Left cardiac atrium (tissue), 4 donors: Measurements from ENCODE around the gene EIF2B2. TPM values are rescaled to one million over a fixed set of nuclear protein-coding genes. Genes with fewer than 3 reads are reported as not detected.

ENCODE experiments used
- ATAC-seq, 2 donors: fragments of 200-7000 bp; cut with Tn5 transposase; one replicate each; pipeline ENCODE4 v1.9.1; 2020; ENCODE audit warnings: mild to moderate bottlenecking in 2 of 2, moderate library complexity in 2 of 2
- DNase-seq: peaks from one replicate; pipeline ENCODE4 v3.0.0-alpha.2; 2020
- intact Hi-C, 2 donors: fragments of 100-400 bp; cut with DNase I; formaldehyde crosslinking; loops; one replicate each; pipeline versions ENCODE4 v1.14.1 to v1.15.1; 2022 to 2023
- total RNA-seq, 2 donors: library from RNA; stranded (reverse); fragmentation: NEBNext Ultra II Directional; extraction: Animal tissue kit (Norgen Biotek cat#: 25700); gene quantifications; one replicate each; pipeline ENCODE4 v1.2.1, GENCODE V29; 2021
- donor health status: DM: no; HTN: yes; CAD: no.
- donor health status: DM: no; HTN: yes; CAD: no; lungs with severe emphysema.
- donor health status: DM: yes; HTN: yes; CAD: no.
- donor health status: Dilated cardiomyopathy.

EIF2B2 gene
- total RNA-seq, 2 donors from 2014 or later: 27.8 to 30.3 TPM

DNA sequence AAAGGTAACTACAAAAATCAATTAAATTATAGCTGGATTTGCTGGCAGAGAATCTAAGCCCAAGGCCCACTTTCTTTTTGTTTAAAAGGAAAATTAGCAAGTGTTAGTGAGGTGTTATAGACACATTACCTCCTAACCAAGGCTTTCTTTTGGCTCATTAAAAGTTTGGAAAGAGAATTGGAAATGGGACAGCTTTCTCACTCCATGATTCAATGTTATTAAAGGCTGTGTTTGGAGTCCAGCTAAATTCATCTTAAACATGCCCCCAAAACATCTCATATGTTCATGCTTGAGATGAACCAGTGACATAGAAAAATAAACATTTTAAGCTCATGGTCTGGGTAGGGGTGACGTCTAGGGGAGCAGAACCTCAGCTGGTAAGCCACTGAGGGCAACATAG lies 33.9 kb upstream of the EIF2B2 start:
- no peak for ATAC-seq
- intact Hi-C loops: no loop called here
- no peak for DNase-seq

GRCh38 chr14:74973003-74973653 lies 29.6 kb upstream of the EIF2B2 start:
- intact Hi-C loops: no loop called here
- DNase-seq (peak; percentile 84), ATAC-seq (peak; percentile 67 to 79)

DNA sequence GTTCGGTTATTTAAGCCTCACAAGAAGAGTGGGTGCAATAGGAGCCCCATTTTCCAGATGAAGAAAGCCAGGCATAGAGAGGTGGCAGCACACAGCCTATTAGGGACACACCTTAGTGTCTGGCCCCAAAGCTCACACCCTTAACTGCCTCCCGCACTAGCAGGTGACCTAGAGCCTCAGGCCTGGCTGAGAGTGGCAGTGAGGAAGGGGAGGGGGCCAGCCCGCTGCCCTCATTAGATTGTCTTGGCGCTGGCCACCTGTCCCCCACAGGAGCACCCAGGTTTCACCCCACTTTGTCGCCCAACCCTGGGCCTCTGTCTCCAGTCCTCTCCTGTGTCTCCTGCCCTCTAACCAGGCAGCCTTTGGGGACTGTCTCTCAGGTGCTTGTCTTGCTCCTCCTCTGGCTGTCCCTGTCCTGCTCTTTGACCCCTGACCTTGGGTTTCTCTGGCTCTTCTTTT lies 28.8 kb upstream of the EIF2B2 start:
- intact Hi-C loops: no loop called here
- ATAC-seq (no peak), DNase-seq (no peak)

GRCh38 chr14:74974364-74975058 lies 28.2 kb upstream of the EIF2B2 start:
- no peak for DNase-seq
- intact Hi-C loops: no loop called here
- peak; percentile 42 to 45 for ATAC-seq

DNA sequence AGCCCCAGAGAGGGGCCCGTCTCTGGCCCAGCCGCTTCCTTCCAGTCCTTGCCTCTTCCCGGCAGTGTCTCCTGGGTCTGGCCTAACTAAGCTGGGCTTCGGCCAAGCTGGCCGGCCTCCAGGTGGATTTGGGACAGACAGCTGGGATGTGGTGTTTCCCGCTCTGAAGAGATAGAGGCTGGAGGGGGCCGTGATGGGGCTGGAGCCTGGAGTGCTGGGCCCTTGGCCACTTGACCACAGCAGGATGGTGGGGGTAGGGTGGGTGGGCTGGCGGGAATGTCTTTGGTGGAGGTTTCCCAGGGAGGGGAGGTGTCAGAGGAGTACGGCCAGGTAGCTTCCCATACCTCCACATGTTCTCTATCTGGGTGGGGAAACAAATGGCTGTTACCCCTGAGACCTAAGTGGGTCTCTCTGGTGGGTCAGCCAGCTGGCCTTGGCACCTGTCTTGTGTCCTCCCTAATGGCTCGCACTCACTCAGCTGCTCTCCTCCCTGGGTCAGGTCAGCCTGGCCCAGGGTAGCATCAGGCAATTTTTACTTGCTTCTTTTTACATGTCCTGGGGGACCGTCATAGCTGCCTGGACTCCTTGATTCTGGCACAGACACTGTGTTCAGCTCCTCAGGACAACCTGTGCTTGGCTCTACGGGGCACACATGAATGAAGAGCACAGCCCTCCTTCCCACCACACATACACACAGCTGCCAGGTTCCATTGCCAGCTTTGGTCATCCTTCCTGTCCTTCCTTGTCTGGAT lies 27.5 kb upstream of the EIF2B2 start:
- ATAC-seq (peak; percentile 69 to 78), DNase-seq (peak; percentile 89)
- intact Hi-C loops: no loop called here

- ATAC-seq (no peak), DNase-seq (no peak)
- intact Hi-C loops: no loop called here
Measured at GRCh38 chr14:74976264-74977113, 26.2 kb upstream of the EIF2B2 start.

DNA sequence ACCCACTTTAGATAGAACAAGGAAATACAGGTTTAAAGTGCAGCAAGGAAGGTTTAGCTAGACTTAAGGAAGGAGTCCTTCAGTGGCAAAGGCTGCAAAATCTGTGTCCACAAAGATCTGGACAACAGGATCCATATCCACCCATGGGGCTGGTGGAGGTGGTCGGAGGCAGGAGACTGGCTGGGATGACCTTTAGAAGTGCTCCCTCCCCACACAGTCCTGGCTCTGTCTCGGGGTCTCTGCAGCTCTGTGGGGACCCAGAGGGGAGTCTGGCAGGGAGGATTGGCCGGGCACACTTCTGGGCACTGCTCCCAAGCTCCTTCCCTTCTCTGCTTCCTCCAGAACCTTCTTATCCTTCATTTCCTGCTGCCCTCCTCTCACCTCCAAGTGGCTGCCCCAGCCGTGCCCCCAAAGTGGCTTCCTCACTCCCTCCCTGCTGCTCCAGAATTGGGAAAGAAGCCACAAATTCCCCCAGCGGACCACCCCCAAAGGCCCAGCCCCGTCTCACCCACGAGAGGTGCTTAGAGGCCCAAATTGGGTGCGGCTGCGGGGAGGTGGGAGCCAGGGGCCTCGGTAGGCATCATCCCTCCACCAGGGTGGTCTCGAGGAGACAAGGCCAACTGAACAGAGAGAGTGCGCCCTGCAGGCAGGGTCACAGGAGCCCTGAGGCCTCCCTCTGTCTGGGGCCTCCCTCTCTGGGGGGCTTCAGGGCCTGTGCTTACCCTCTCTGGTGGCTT lies 25.4 kb upstream of the EIF2B2 start:
- intact Hi-C loops: no loop called here
- DNase-seq (no peak), ATAC-seq (no peak)

GRCh38 chr14:74977901-74978385 lies 24.8 kb upstream of the EIF2B2 start:
- ATAC-seq (no peak), DNase-seq (no peak)
- intact Hi-C loops: no loop called here

DNA sequence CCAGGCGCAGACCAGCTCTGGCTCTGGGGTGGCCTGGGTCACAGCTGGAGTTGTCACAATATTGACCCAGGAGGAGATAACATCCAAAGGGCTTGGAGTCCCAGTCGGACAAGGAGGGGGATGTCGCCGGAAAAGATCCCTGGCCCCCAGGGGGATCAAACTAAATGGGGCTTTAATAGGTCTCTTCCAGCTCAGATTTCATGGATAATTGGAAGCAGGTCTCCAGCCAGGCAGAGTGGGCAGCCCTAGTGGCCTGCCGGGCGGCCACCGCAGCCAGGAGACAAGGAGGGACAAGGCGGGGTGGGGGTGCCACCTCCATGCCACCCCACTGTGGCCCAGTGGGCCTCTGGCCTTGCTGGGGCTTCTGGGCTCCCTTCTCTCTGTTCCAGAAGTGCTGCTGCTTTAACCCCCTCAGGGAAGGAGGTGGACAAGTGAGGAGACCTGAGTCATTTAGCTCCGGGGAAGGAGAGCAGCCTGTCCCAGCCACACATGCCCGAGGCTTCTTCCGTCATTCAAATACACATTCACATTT lies 24.2 kb upstream of the EIF2B2 start:
- ATAC-seq (no peak), DNase-seq (no peak)
- intact Hi-C loops: no loop called here

- intact Hi-C loops: no loop called here
- ATAC-seq: no peak
- DNase-seq: no peak
Measured at GRCh38 chr14:74979029-74979428, 23.7 kb upstream of the EIF2B2 start.

GRCh38 chr14:74979442-74980397 lies 23.0 kb upstream of the EIF2B2 start:
- intact Hi-C loops: no loop called here
- DNase-seq (no peak), ATAC-seq (peak; percentile 12 to 57)

- intact Hi-C loops: no loop called here
- ATAC-seq: no peak
- DNase-seq: no peak
Measured at GRCh38 chr14:74980398-74980730, 22.4 kb upstream of the EIF2B2 start.

DNA sequence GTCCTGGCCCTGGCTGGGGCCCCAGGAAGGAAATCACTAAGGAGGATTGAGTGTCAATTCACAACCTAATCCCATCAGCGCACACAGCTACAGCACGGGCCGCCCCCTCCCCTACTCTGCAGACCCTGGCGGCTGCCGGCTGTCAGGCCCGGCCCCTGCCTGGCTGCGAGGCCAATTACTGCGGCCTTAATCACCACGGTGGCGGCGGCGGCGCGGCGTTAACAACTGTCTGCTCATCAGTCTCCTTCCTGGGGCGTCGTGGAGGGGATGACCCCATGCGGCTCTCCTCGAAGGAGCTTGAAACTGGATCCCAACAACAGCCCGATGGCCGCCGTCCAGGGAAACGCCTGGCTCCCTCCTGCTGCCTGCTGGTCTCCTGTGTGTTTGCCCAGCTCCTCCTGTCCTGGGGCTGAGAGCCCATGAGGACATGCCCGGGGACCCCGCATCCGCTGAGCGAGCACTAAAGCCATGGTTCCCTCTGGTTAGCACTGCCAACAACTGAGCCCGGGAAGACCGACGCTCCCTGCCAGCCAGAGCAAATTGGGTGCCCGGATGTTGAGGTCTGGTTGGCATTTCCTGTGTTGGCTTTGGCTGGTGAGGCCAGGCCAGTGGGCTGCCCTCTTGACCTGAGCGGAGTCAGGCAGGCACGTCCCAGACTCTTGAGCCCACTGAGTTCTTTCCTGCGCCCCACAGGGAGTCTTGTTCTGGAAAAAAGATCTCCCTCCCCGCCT lies 21.8 kb upstream of the EIF2B2 start:
- DNase-seq: peak; percentile 61
- ATAC-seq: peak; percentile 3 to 34
- intact Hi-C loops: no loop called here

- DNase-seq (no peak), ATAC-seq (no peak)
- intact Hi-C loops: no loop called here
Measured at GRCh38 chr14:74981462-74981782, 21.3 kb upstream of the EIF2B2 start.

DNA sequence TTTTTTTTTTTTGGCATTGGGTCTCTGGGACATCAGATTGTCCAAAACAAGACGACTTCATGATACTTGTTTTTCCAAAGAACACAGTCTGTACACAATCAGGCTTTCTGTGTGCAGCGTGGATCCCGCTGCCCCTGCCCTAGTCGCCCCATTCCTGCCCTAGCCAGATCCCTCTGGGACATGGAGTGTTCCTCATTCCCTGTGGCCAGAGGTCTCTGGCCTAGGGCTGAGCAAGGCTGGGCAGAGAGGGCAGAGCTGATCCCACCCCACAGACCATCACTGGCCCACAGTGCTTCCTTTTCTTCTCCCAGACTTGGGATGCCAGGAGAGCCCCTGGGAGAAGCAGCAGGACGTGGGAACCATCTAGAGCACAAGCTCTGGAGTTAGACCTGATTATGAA lies 20.9 kb upstream of the EIF2B2 start:
- DNase-seq: no peak
- intact Hi-C loops: no loop called here
- no peak for ATAC-seq

DNA sequence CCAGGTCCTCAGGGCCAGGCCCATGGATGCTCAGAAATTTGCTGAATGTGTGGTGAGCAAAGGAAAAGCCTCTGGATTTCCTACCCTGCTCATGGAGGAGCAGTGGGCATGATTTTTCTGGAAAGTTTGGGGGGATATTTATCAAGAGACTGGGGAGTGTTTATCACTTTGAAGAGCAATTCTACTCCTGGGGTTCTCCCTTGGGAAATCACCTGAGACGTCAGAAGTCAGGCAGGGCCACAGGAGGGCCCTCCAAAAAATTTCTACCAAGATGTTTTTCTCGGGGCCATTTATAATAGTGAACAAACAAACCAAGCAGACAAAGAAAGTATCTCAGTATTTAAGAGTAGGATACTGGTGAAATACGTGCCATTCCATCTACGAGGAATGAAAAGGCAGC lies 20.1 kb upstream of the EIF2B2 start:
- intact Hi-C loops: no loop called here
- ATAC-seq (no peak), DNase-seq (no peak)

- intact Hi-C loops: no loop called here
- no peak for DNase-seq
- ATAC-seq: no peak
Measured at GRCh38 chr14:74983343-74983742, 19.4 kb upstream of the EIF2B2 start.
